HG03095 (cell line): ENCODE data around the gene FLYWCH2.

Experiments used
- ATAC-seq: cut with Tn5 transposase; IDR thresholded peaks from one replicate; pipeline ENCODE4 v1.9.1; 2021; ENCODE audit warnings: moderate library complexity; ENCODE audit not compliant: unreplicated experiment

FLYWCH2 gene

GRCh38 chr16:2882650-2883457, at the start of gene FLYWCH2:
FLYWCH2 (plus strand) TSS chr16:2883215; CDS start chr16:2896450, 13,235 bp downstream.
- peak; percentile 83 for ATAC-seq

- no peak for ATAC-seq
These were observed 49.2 kb upstream of the FLYWCH2 start for GRCh38 chr16:2833776-2834175.

GRCh38 chr16:2834968-2835367, 48.0 kb upstream of the FLYWCH2 start:
- ATAC-seq: no peak

GRCh38 chr16:2835638-2836493, 47.1 kb upstream of the FLYWCH2 start:
- no peak for ATAC-seq

- ATAC-seq: no peak
These were observed 46.1 kb upstream of the FLYWCH2 start for GRCh38 chr16:2836646-2837508.

DNA sequence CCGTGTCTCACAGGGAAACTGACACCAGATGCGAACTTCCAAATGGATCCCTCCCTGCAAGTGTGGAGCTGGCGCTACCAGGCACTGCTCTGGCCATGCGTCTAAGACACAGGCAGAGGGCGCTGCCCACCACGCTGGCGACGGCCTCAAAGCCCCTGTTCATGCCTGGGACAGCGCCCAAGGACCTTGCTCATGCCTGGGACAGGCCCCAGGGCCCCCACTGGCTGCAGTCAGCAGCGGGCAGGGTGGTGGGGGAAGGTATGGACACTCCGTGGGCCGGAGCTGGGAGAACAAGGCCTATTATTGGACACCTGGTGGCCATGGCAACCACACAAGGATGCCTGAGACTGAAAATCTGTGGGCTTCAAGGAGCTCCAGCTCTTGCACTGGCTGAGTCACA, 44.1 kb upstream of the FLYWCH2 start:
- ATAC-seq: no peak

- no peak for ATAC-seq
These were observed 43.2 kb upstream of the FLYWCH2 start for GRCh38 chr16:2839650-2840450.

DNA sequence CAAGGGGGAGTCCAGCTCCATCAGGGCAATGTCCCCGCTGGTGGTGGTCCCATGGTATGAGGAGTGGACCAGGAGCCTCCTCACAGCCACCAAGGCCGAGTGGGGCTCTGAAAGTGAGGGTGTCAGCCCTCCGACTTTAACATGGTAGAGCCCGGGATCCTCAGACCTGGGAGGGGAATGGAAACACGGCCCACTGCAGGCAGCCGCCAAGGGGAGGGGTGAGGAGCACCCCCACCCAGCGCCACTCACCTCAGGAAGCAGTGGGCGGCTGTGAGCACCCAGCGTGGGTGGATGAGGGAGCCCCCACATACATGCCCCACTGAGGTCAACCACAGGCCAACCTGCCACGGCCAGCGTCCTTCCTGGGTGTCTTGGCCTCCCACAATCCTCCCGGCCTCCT, 42.1 kb upstream of the FLYWCH2 start:
- no peak for ATAC-seq

DNA sequence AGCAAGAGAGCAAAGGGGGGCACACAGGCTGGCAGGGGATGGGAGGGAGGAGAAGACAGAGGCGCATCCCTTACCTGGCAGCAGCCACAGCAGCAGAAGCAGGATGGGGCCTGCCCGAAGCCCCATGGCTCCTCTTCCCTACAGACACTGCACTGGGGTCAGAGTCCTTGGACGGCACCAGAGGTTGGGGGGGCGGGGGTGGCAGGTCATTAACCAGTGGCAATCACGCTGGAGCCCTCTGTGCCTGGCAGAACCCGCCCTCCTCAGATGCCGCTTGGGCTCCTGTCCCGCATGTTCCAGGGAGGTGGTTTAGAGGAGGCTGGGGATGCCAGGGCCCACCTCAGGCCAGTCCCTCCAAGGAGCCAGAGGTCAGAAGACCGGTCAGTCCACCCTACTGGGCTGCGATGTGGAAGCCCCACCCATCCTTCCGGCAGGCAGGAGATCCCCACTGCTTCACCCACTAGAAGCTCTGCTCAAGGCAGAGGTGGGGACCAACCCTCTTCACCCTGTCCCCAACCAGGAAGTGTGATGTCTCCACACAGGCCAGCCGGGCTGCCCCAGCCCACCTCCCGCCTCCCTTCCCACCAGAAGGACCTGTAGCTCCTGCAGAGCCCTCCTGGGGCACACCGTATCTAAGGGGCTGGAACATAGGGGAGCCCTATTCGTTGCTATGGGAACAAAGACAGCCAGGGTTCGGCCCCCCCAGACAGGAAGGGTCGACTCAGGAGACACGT, 41.2 kb upstream of the FLYWCH2 start:
- ATAC-seq: no peak

- no peak for ATAC-seq
These were observed 40.5 kb upstream of the FLYWCH2 start for GRCh38 chr16:2842340-2843000.

DNA sequence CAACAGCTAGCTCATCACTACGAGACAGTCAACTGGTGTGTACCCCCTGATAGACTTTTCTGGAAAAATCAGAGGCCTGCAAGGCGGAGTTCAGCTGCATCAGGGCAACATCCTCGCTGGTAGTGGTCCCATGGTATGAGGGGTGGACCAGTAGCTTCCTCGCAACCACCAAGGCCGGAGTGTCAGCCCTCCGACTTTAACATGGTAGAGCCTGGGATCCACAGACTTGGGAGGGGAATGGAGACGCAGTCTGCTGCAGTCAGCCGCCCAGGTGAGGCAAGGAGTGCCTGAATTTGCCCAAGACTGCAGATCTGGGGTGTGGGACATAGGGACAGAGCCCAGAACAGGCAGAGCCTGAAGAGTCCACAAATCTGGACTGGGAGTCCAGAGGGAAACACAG, 39.5 kb upstream of the FLYWCH2 start:
- ATAC-seq: no peak

GRCh38 chr16:2845116-2845515, 37.9 kb upstream of the FLYWCH2 start:
- no peak for ATAC-seq

DNA sequence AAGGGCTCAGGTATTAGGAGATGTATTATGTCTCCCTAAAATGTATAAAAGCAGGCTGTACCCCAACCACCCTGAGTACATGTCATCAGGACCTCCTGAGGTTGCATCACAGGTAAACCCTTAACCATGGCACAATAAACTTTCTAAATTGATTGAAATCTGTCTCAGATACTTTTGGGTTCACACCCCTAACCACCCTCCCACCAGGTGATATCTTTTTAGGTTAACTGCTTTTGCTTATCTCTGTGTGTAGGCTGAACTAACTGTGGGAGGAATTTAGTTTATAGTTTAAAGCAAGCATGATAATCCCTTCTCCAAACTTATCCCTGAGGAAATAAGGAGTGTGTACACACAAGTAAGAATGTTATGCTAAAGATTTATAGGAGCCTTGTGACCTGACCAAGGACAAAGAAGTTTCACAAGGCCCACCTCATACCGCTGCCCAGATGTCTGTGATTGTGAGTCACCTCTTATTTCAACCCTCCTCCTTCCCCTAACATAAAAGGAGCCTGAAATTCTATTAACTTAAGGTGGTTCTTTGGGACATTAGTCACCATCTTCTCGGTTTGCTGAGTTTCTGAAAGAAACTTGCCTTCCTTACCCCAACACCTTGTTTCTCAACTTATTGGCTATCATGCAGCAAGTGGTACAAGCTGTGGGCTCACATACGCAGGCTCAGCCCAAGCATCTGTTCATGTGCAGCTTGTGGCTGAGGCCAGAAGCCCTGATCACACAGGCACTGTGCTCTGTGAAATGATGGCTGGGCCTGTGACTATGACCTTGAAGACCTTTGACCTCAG, 36.3 kb upstream of the FLYWCH2 start:
- ATAC-seq: no peak

DNA sequence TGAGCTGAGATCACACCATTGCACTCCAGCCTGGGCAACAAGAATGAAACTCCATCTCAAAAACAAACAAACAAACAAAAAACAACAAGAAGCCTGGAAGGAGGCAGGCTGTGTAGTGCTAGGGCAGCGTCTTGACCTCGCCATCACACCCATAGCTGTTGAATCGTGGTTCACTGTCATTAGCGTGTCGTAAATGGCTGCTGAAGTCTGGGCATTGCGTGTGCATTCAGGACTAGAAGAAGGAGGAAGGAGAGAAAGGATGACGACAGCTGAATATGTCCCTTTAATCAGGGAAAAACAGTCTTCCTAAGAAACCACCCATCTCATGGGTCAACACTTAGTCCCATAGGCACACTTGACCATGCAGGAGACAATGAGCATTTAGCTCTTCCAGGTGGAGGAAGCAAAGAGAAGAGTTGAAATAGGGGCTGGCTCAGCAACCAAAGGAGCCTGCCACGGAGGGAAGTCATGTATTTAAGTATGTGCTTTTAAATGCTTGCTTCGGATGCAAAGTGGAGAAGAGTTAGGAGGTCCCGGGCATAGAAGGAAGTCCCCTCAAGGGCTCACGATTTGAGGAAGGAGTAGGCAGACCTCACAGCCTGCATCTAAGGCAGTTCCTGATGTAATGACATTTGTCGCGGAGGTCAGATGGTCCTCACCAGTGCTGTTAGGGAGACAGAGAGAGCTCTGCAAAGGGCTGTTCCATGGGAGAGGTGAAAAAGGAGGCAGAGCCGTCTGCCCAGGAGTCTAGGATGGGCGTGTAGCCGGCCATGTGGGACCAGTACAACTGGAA, 33.9 kb upstream of the FLYWCH2 start:
- ATAC-seq: no peak

GRCh38 chr16:2852003-2852730, 30.8 kb upstream of the FLYWCH2 start:
- no peak for ATAC-seq

- ATAC-seq: no peak
These were observed 30.1 kb upstream of the FLYWCH2 start for GRCh38 chr16:2852731-2853507.
